Measurements from ENCODE around the gene PLG.

- no peak for TF ChIP-seq POLR2A (IDR thresholded peaks at IDR 0.05)
- no peak for TF ChIP-seq CTCF (IDR thresholded peaks at IDR 0.05)
- TF ChIP-seq POLR2AphosphoS5 (IDR thresholded peaks at IDR 0.05; ENCODE audit: insufficient read depth in 1 of 2, low read depth in 1 of 2): no peak
Measured at GRCh38 chr6:160742090-160742489, 40.0 kb downstream of the PLG start.
